Panc1 (cell line): ENCODE results near the gene SYT1. TPM values are rescaled to one million over a fixed set of nuclear protein-coding genes. Genes with fewer than 3 reads are reported as not detected.

Experiments used
- ATAC-seq: fragments of 200-7000 bp; cut with Tn5 transposase; 2 replicates; pipeline ENCODE4 v1.9.1; 2020; ENCODE audit warnings: mild to moderate bottlenecking, moderate library complexity
- BruUV-seq: library from RNA; stranded (reverse); fragments of 400-500 nt; replicated peaks from 2 replicates; lab custom pipeline; 2021; lab: Mats Ljungman, UMichigan
- CTCF ChIA-PET: fragments of 300-600 bp; sonication (Branson Sonifier 250); formaldehyde crosslinking; loops from one replicate; lab custom pipeline; 2022; ENCODE audit warnings: antibody characterized with exemption; lab: Charles Lee
- POLR2A ChIA-PET: fragments of 300-600 bp; sonication (Branson Sonifier 250); formaldehyde crosslinking; loops from one replicate; lab custom pipeline; 2022; ENCODE audit warnings: antibody characterized with exemption; lab: Charles Lee
- DNase-seq: peaks from one replicate; pipeline ENCODE4 v3.0.0-alpha.2; 2010; ENCODE audit warnings: low read depth, low spot score
- H3K27ac ChIP-seq: 2 replicates; pipeline ENCODE4 v1.5.1; 2011; ENCODE audit warnings: mild to moderate bottlenecking, low read length, inconsistent platforms
- H3K27me3 ChIP-seq: fragments of 200-500 bp; sonication (Bioruptor generic); 2 replicates; pipeline ENCODE4 v1.6.0; 2014; ENCODE audit warnings: low read length, inconsistent platforms; ENCODE audit not compliant: control insufficient read depth, insufficient read depth
- H3K36me3 ChIP-seq: fragments of 200-500 bp; sonication (Bioruptor generic); 2 replicates; pipeline ENCODE4 v1.5.1; 2014; ENCODE audit warnings: inconsistent platforms, mild to moderate bottlenecking, low read length, moderate library complexity; ENCODE audit not compliant: control insufficient read depth, insufficient read depth
- H3K4me1 ChIP-seq: 2 replicates; pipeline ENCODE4 v1.5.1; 2011; ENCODE audit warnings: inconsistent platforms, mild to moderate bottlenecking, low read length, moderate library complexity; ENCODE audit not compliant: control insufficient read depth, insufficient read depth
- H3K4me3 ChIP-seq, 2 experiments: 2 replicates each; pipeline ENCODE4 v1.5.1; 2011 to 2012; ENCODE audit warnings: low read depth in 2 of 2, low read length in 2 of 2, mild to moderate bottlenecking in 2 of 2, inconsistent platforms in 1 of 2, moderate library complexity in 1 of 2
- H3K9me3 ChIP-seq: fragments of 200-500 bp; sonication (Bioruptor generic); 2 replicates; pipeline ENCODE4 v1.5.1; 2014; ENCODE audit warnings: low read depth, mild to moderate bottlenecking, inconsistent platforms, low read length, moderate library complexity; ENCODE audit not compliant: control insufficient read depth, insufficient read depth
- POLR2AphosphoS5 ChIP-seq: IDR thresholded peaks from 2 replicates; pipeline ENCODE4 v1.6.1; 2012; ENCODE audit warnings: mild to moderate bottlenecking, low read depth, low read length, moderate library complexity
- SIN3A ChIP-seq: IDR thresholded peaks from 2 replicates; pipeline ENCODE4 v1.6.1; 2012; ENCODE audit warnings: low read depth, mild to moderate bottlenecking, low read length, moderate library complexity, borderline replicate concordance; ENCODE audit not compliant: insufficient read depth
- TCF7L2 ChIP-seq: IDR thresholded peaks from 2 replicates; pipeline ENCODE4 v1.6.1; 2011; ENCODE audit warnings: mild to moderate bottlenecking, low read depth, low read length, inconsistent platforms
- in situ Hi-C: cut with HindIII; loops from 2 replicates; pipeline ENCODE4 v1.10.0; 2016; ENCODE audit warnings: low sequenced_read_pairs, low pct_unique_long_range_greater_than_20kb
- intact Hi-C: fragments of 100-400 bp; cut with micrococcal nuclease; formaldehyde crosslinking; loops from one replicate; pipeline ENCODE4 v1.10.0; 2022; ENCODE audit not compliant: unreplicated experiment
- total RNA-seq: library from RNA; stranded (reverse); gene quantifications from one replicate; pipeline ENCODE4 v1.2.1, GENCODE V29; 2021; ENCODE audit not compliant: unreplicated experiment
- TF ChIP-seq, protein P1 (sequence below), 2 experiments: IDR thresholded peaks; 2 replicates each; pipeline ENCODE4 v1.6.1; 2011 to 2012; ENCODE audit warnings: low read depth in 2 of 2, control low read depth in 1 of 2, low read length in 1 of 2, mild to moderate bottlenecking in 1 of 2, moderate library complexity in 1 of 2; ENCODE audit not compliant: insufficient read depth in 1 of 2
- TF ChIP-seq, protein P2 (sequence below): fragments of 450-650 bp; IDR thresholded peaks from 2 replicates; pipeline ENCODE4 v1.5.1; 2017; ENCODE audit warnings: mild to moderate bottlenecking

Gene SYT1
- total RNA-seq, 1 experiment from 2014 or later = 3.0 TPM

DNA sequence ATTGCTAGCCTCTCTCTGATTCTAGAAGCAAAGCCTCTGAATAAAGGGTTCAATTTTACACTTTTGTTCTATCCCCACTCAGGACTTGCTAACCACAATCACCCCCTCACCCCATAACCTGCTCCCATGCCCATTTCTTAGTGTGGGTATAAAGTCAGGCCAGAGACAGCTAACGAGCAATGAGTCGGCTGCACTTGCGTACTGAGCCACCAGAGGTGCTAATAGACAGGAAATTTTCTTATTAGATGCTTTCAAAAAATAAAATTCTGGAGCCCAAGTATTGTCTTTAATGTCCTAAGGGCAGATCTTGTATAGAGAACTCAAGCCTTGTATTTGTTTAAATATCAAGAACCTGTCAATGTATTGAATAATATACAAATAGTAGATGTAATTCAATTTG is 256.9 kb downstream of the SYT1 start:
- intact Hi-C loops = loop anchor here (10.0 kb wide), 1 partner anchor 223 kb away; no protein-coding TSS in a partner anchor
- Histone ChIP-seq H3K36me3 (no peaks in the 10 kb centered on the region), H3K27me3 (no peaks in the 10 kb centered on the region), H3K9me3 (no peaks in the 10 kb centered on the region), H3K4me1 (no peaks in the 10 kb centered on the region), H3K27ac (no peak overlapping the region), H3K4me3 (no peak overlapping the region)
- ChIA-PET CTCF (no interaction called here), POLR2A (no interaction called here)
- in situ Hi-C loops = no loop called here
- DNase-seq (no peak), ATAC-seq (no peak)
- no TSS peak for BruUV-seq
- TF ChIP-seq, protein P1, sequence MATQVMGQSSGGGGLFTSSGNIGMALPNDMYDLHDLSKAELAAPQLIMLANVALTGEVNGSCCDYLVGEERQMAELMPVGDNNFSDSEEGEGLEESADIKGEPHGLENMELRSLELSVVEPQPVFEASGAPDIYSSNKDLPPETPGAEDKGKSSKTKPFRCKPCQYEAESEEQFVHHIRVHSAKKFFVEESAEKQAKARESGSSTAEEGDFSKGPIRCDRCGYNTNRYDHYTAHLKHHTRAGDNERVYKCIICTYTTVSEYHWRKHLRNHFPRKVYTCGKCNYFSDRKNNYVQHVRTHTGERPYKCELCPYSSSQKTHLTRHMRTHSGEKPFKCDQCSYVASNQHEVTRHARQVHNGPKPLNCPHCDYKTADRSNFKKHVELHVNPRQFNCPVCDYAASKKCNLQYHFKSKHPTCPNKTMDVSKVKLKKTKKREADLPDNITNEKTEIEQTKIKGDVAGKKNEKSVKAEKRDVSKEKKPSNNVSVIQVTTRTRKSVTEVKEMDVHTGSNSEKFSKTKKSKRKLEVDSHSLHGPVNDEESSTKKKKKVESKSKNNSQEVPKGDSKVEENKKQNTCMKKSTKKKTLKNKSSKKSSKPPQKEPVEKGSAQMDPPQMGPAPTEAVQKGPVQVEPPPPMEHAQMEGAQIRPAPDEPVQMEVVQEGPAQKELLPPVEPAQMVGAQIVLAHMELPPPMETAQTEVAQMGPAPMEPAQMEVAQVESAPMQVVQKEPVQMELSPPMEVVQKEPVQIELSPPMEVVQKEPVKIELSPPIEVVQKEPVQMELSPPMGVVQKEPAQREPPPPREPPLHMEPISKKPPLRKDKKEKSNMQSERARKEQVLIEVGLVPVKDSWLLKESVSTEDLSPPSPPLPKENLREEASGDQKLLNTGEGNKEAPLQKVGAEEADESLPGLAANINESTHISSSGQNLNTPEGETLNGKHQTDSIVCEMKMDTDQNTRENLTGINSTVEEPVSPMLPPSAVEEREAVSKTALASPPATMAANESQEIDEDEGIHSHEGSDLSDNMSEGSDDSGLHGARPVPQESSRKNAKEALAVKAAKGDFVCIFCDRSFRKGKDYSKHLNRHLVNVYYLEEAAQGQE (IDR thresholded peaks at IDR 0.05; ENCODE audit: insufficient read depth in 1 of 2, low read depth in 2 of 2, low read length in 1 of 2) = no peak
- TF ChIP-seq, protein P2, sequence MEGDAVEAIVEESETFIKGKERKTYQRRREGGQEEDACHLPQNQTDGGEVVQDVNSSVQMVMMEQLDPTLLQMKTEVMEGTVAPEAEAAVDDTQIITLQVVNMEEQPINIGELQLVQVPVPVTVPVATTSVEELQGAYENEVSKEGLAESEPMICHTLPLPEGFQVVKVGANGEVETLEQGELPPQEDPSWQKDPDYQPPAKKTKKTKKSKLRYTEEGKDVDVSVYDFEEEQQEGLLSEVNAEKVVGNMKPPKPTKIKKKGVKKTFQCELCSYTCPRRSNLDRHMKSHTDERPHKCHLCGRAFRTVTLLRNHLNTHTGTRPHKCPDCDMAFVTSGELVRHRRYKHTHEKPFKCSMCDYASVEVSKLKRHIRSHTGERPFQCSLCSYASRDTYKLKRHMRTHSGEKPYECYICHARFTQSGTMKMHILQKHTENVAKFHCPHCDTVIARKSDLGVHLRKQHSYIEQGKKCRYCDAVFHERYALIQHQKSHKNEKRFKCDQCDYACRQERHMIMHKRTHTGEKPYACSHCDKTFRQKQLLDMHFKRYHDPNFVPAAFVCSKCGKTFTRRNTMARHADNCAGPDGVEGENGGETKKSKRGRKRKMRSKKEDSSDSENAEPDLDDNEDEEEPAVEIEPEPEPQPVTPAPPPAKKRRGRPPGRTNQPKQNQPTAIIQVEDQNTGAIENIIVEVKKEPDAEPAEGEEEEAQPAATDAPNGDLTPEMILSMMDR = peak; percentile 66
- TF ChIP-seq SIN3A = no peak
- no peak for TF ChIP-seq TCF7L2
- TF ChIP-seq POLR2AphosphoS5 = no peak

DNA sequence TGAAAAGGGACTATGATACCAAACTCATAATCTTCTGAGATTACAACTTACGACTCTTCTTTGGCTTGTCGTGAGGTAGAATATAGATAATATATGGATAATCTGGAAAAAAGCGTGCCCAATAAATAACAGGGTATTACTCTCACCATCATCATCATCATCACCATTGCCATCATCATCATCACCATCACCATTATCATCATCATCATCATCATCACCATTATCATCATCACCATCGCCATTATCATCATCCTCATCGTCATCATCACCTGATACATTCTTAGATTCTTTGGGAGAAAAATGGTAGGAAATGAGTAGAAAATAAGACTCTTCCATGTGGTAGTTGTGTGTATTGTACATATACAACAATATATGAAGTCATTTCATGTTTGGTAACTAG is 259.8 kb downstream of the SYT1 start:
- TF ChIP-seq TCF7L2 = no peak
- TF ChIP-seq SIN3A = no peak
- TF ChIP-seq, protein P2 = no peak
- TF ChIP-seq, protein P1 (IDR thresholded peaks at IDR 0.05; ENCODE audit: insufficient read depth in 1 of 2, low read depth in 2 of 2, low read length in 1 of 2) = no peak
- TF ChIP-seq POLR2AphosphoS5 = no peak
- H3K4me1 ChIP-seq = no peaks in the 10 kb centered on the region
- BruUV-seq = no TSS peak
- H3K27me3 ChIP-seq = no peaks in the 10 kb centered on the region
- no peak overlapping the region for H3K4me3 ChIP-seq
- CTCF ChIA-PET = no interaction called here
- intact Hi-C loops = loop anchor here (10.0 kb wide), 1 partner anchor 220 kb away; no protein-coding TSS in a partner anchor
- ATAC-seq (no peak), DNase-seq (no peak)
- in situ Hi-C loops = no loop called here
- H3K36me3 ChIP-seq = no peaks in the 10 kb centered on the region
- POLR2A ChIA-PET = no interaction called here
- H3K9me3 ChIP-seq = no peaks in the 10 kb centered on the region
- no peak overlapping the region for H3K27ac ChIP-seq
